Esophagus muscularis mucosa (tissue), 4 donors: ENCODE results near the gene HOXD1.

Experiments
- CTCF ChIP-seq, 3 experiments: fragments of 200-600 bp in 2 of 3; fragments of 450-650 bp in 1 of 3; sonication (generic) in 2 of 3; IDR thresholded peaks; one replicate each; pipeline ENCODE4 v1.5.1; 2017 to 2019; ENCODE audit warnings: antibody characterized with exemption in 3 of 3, mild to moderate bottlenecking in 2 of 3, moderate library complexity in 1 of 3
- EP300 ChIP-seq: sonication (generic); formaldehyde crosslinking; IDR thresholded peaks from one replicate; pipeline ENCODE4 v1.6.1; 2017; ENCODE audit warnings: antibody characterized with exemption
- POLR2A ChIP-seq: fragments of 450-650 bp; IDR thresholded peaks from one replicate; pipeline ENCODE4 v1.6.1; 2017; ENCODE audit warnings: antibody characterized with exemption, moderate library complexity, mild to moderate bottlenecking, low read depth

- TF ChIP-seq POLR2A (no peak), CTCF (IDR thresholded peaks at IDR 0.05) (peak; percentile 75 to 92 (median 87)), EP300 (no peak)
These were observed 47.8 kb upstream of the HOXD1 start for GRCh38 chr2:176140513-176141317.
